Endothelial cell of umbilical vein (primary cell): ENCODE results near the gene PIMREG. TPM values are rescaled to one million over a fixed set of nuclear protein-coding genes. Genes with fewer than 3 reads are reported as not detected.

Experiments used
- BruUV-seq: library from RNA; stranded (reverse); fragments of 400-500 nt; replicated peaks from 2 replicates; lab custom pipeline; 2021; lab: Mats Ljungman, UMichigan
- CTCF ChIA-PET: fragments of 300-600, 350-600 bp; sonication (Branson Sonifier 250); formaldehyde crosslinking; loops from one replicate; lab custom pipeline; 2021; ENCODE audit warnings: antibody characterized with exemption, inconsistent platforms; lab: Charles Lee
- POLR2A ChIA-PET: fragments of 300-600, 350-600 bp; sonication (Branson Sonifier 250); formaldehyde crosslinking; loops from one replicate; lab custom pipeline; 2021; ENCODE audit warnings: antibody characterized with exemption, inconsistent platforms; lab: Charles Lee
- DNase-seq: peaks from one replicate; pipeline ENCODE4 v3.0.0-alpha.2; 2011; ENCODE audit warnings: low read depth, low spot score
- FAIRE-seq: peaks from 2 replicates; lab custom pipeline; 2011; peaks lifted over from hg19 to GRCh38; lab: Jason Lieb, UNC
- H2AFZ ChIP-seq: 2 replicates; pipeline ENCODE4 v1.6.0; 2012; ENCODE audit warnings: low read depth, low read length, control low read depth, inconsistent platforms
- H3K27ac ChIP-seq: 2 replicates; pipeline ENCODE4 v1.5.1; 2011; ENCODE audit warnings: low read depth, mild to moderate bottlenecking, control low read depth, low read length, moderate library complexity; ENCODE audit not compliant: insufficient read depth
- H3K27me3 ChIP-seq, 2 experiments: 2 replicates each; pipeline versions ENCODE4 v1.6.0 to v1.6.1; 2011; ENCODE audit warnings: low read length in 2 of 2, mixed read lengths in 1 of 2; ENCODE audit not compliant: control insufficient read depth in 2 of 2, insufficient read depth in 2 of 2
- H3K36me3 ChIP-seq, 2 experiments: 2 replicates in 1 of 2; 3 replicates in 1 of 2; pipeline ENCODE4 v1.5.1; 2011; ENCODE audit warnings: low read length in 2 of 2, mild to moderate bottlenecking in 1 of 2, moderate library complexity in 1 of 2; ENCODE audit not compliant: control insufficient read depth in 2 of 2, insufficient read depth in 2 of 2; ENCODE audit errors: extremely low read depth in 1 of 2
- H3K4me1 ChIP-seq: 3 replicates; pipeline ENCODE4 v1.5.1; 2011; ENCODE audit warnings: mild to moderate bottlenecking, low read length; ENCODE audit not compliant: control insufficient read depth, insufficient read depth; ENCODE audit errors: extremely low read depth
- H3K4me2 ChIP-seq: 2 replicates; pipeline ENCODE4 v1.6.1; 2011; ENCODE audit warnings: low read length, control low read depth, mixed read lengths; ENCODE audit not compliant: insufficient read depth
- H3K4me3 ChIP-seq, 3 experiments: fragments of 200-600 bp in 1 of 3; sonication (generic), shearing (Covaris generic) in 1 of 3; replicated peaks in 1 of 3; 2 replicates each; pipeline ENCODE4 v1.5.1; 2011 to 2016; ENCODE audit warnings: control low read depth in 3 of 3, low read length in 3 of 3, mild to moderate bottlenecking in 2 of 3, inconsistent platforms in 1 of 3, low read depth in 1 of 3, moderate library complexity in 1 of 3; ENCODE audit not compliant: insufficient read depth in 1 of 3
- H3K79me2 ChIP-seq: 2 replicates; pipeline ENCODE4 v1.6.0; 2012; ENCODE audit warnings: low read length, inconsistent platforms; ENCODE audit not compliant: control insufficient read depth, insufficient read depth
- H3K9ac ChIP-seq: replicated peaks from 2 replicates; pipeline ENCODE3; 2011; ENCODE audit warnings: low read length, control low read depth; ENCODE audit not compliant: insufficient read depth; ENCODE audit errors: extremely low read depth
- H3K9me1 ChIP-seq: replicated peaks from 3 replicates; pipeline ENCODE4 v1.6.0; 2011; ENCODE audit warnings: mild to moderate bottlenecking, low read length; ENCODE audit not compliant: control insufficient read depth, insufficient read depth; ENCODE audit errors: extremely low read depth
- H3K9me3 ChIP-seq: replicated peaks from 2 replicates; pipeline ENCODE4 v1.5.1; 2012; ENCODE audit warnings: low read length, inconsistent platforms; ENCODE audit not compliant: control insufficient read depth, insufficient read depth
- H4K20me1 ChIP-seq: replicated peaks from 2 replicates; pipeline ENCODE3; 2011; ENCODE audit warnings: mild to moderate bottlenecking, low read length; ENCODE audit not compliant: control insufficient read depth, insufficient read depth; ENCODE audit errors: extremely low read depth
- CTCF ChIP-seq, 2 donors: IDR thresholded peaks; 1 replicate in 1 of 2; 2 replicates in 1 of 2; pipeline ENCODE4 v1.5.1; 2011; ENCODE audit warnings: low read length in 2 of 2, mild to moderate bottlenecking in 2 of 2, moderate library complexity in 2 of 2, control low read depth in 1 of 2, inconsistent platforms in 1 of 2, low read depth in 1 of 2; ENCODE audit not compliant: insufficient read depth in 1 of 2; ENCODE audit errors: extremely low read depth in 1 of 2
- JUN ChIP-seq: IDR thresholded peaks from 2 replicates; pipeline ENCODE4 v1.6.1; 2011; ENCODE audit warnings: borderline replicate concordance, low read depth; ENCODE audit not compliant: insufficient read length, insufficient read depth
- MAX ChIP-seq: IDR thresholded peaks from 2 replicates; pipeline ENCODE4 v1.6.1; 2011; ENCODE audit not compliant: insufficient read depth, insufficient read length
- MYC ChIP-seq: IDR thresholded peaks from one replicate; pipeline ENCODE4 v1.6.1; 2011; ENCODE audit warnings: mild to moderate bottlenecking, low read depth, low read length
- POLR2A ChIP-seq: IDR thresholded peaks from 2 replicates; pipeline ENCODE4 v1.6.1; 2012; ENCODE audit warnings: low read depth, mild to moderate bottlenecking, control low read depth, low read length
- dilution Hi-C: fragments of 300-500 bp; cut with MboI; formaldehyde crosslinking; loops from one replicate; pipeline ENCODE4 v1.15.0; 2019; ENCODE audit warnings: low sequenced_read_pairs; ENCODE audit not compliant: extremely low pct_ligation_motif_present
- intact Hi-C: fragments of 100-400 bp; cut with micrococcal nuclease; formaldehyde crosslinking; loops from one replicate; pipeline ENCODE4 v1.10.0; 2022
- polyA plus RNA-seq, 4 experiments: library from polyadenylated mRNA; depleted of rRNA in 3 of 4; stranded (reverse) in 3 of 4; unstranded in 1 of 4; fragments of >200 nt; gene quantifications; 2 replicates each; pipeline versions ENCODE4 v1.2.1 to v1.2.3, GENCODE V29; 2011 to 2012; ENCODE audit warnings: missing spikeins in 1 of 4
- total RNA-seq: library from RNA; stranded (reverse); gene quantifications from 2 replicates; pipeline ENCODE4 v1.2.3, GENCODE V29; 2021

The PIMREG gene
- total and polyA plus RNA-seq, 2 donors (not counting 3 experiments of a cell fraction or from before 2014, with no cell fraction given) = 26.3 to 37.7 TPM

GRCh38 chr17:6415616-6416015, 28.6 kb upstream of the PIMREG start:
- no peaks in the 10 kb centered on the region for H3K9me1 ChIP-seq
- no peaks in the 10 kb centered on the region for H3K36me3 ChIP-seq
- H3K27me3 ChIP-seq = no peaks in the 10 kb centered on the region
- H3K4me2 ChIP-seq = no peak overlapping the region
- no peak overlapping the region for H2AFZ ChIP-seq
- no peaks in the 10 kb centered on the region for H3K9me3 ChIP-seq
- H3K79me2 ChIP-seq = no peaks in the 10 kb centered on the region
- no peak for FAIRE-seq
- no peaks in the 10 kb centered on the region for H4K20me1 ChIP-seq
- TF ChIP-seq JUN (no peak), MYC (no peak)
- H3K4me3 ChIP-seq = no peak overlapping the region
- ChIA-PET CTCF (interaction anchor here (1.2 kb wide), 1 partner anchor 823 kb away, joined by 3 read pairs; no protein-coding TSS in a partner anchor), POLR2A (no interaction called here)
- intact Hi-C loops = no loop called here
- no peak for DNase-seq
- no peaks in the 10 kb centered on the region for H3K4me1 ChIP-seq
- dilution Hi-C loops = no loop called here
- no TSS peak for BruUV-seq
- H3K27ac ChIP-seq = no peak overlapping the region
- H3K9ac ChIP-seq = no peak overlapping the region

- dilution Hi-C loops = no loop called here
- TF ChIP-seq CTCF (IDR thresholded peaks at IDR 0.05; ENCODE audit: extremely low read depth in 1 of 2, insufficient read depth in 1 of 2, low read depth in 1 of 2, low read length in 2 of 2) (peak; percentile 25 to 48), POLR2A (no peak), MAX (no peak)
- POLR2A ChIA-PET = no interaction called here
- Histone ChIP-seq H3K9me3 (no peaks in the 10 kb centered on the region), H3K4me1 (no peaks in the 10 kb centered on the region), H3K27ac (no peak overlapping the region), H2AFZ (no peak overlapping the region), H3K9ac (no peak overlapping the region), H3K36me3 (no peaks in the 10 kb centered on the region), H3K27me3 (no peaks in the 10 kb centered on the region), H3K4me2 (no peak overlapping the region), H3K79me2 (no peaks in the 10 kb centered on the region), H3K9me1 (no peaks in the 10 kb centered on the region), H3K4me3 (no peak overlapping the region), H4K20me1 (no peaks in the 10 kb centered on the region)
- FAIRE-seq (peak; percentile 70), DNase-seq (no peak)
- no TSS peak for BruUV-seq
- CTCF ChIA-PET = interaction anchor here (1.0 to 6.2 kb wide), 6 partner anchors 151 to 832 kb away, joined by 3 to 93 read pairs (median 22); no protein-coding TSS in a partner anchor
- intact Hi-C loops = loop anchor here (5.0 kb wide), 1 partner anchor 633 kb away; no protein-coding TSS in a partner anchor
Observed at GRCh38 chr17:6420173-6420641, 24.0 kb upstream of the PIMREG start.
